ENCODE data around the gene ARIH2.

Gene ARIH2

GRCh38 chr3:48926425-48927392, 8.1 kb downstream of the ARIH2 start:
- H3K27ac ChIP-seq = peak overlapping the region in 1 of 21 experiments; percentile 2

GRCh38 chr3:48927928-48928327, 9.3 kb downstream of the ARIH2 start:
- no peak overlapping the region for H3K4me3 ChIP-seq
- no peak overlapping the region for H3K27ac ChIP-seq

More at GRCh38 chr3:48926425-48927392, 8.1 kb downstream of the ARIH2 start:
- H3K4me3 ChIP-seq = no peak overlapping the region

- Histone ChIP-seq H3K4me3 (no peak overlapping the region), H3K27ac (peak overlapping the region in 1 of 21 experiments; percentile 37)
Observed at GRCh38 chr3:48928679-48929078, 10.0 kb downstream of the ARIH2 start.

GRCh38 chr3:48929358-48930035, 10.9 kb downstream of the ARIH2 start:
- H3K4me3 ChIP-seq = no peak overlapping the region
- no peak overlapping the region for H3K27ac ChIP-seq

GRCh38 chr3:48930590-48930989, 11.9 kb downstream of the ARIH2 start:
- H3K4me3 ChIP-seq = no peak overlapping the region
- no peak overlapping the region for H3K27ac ChIP-seq

GRCh38 chr3:48931944-48932580, 13.4 kb downstream of the ARIH2 start:
- peak overlapping the region in 1 of 21 experiments; percentile 30 for H3K27ac ChIP-seq
- no peak overlapping the region for H3K4me3 ChIP-seq

GRCh38 chr3:48934333-48934991, 15.8 kb downstream of the ARIH2 start:
- no peak overlapping the region for H3K27ac ChIP-seq
- H3K4me3 ChIP-seq = no peak overlapping the region

GRCh38 chr3:48935530-48935929, 16.9 kb downstream of the ARIH2 start:
- no peak overlapping the region for H3K27ac ChIP-seq
- no peak overlapping the region for H3K4me3 ChIP-seq

GRCh38 chr3:48938156-48938555, 19.5 kb downstream of the ARIH2 start:
- Histone ChIP-seq H3K4me3 (no peak overlapping the region), H3K27ac (no peak overlapping the region)

GRCh38 chr3:48938689-48939088, 20.0 kb downstream of the ARIH2 start:
- no peak overlapping the region for H3K4me3 ChIP-seq
- H3K27ac ChIP-seq = no peak overlapping the region

- H3K4me3 ChIP-seq = no peak overlapping the region
- no peak overlapping the region for H3K27ac ChIP-seq
Observed at GRCh38 chr3:48945432-48945831, 26.8 kb downstream of the ARIH2 start.

GRCh38 chr3:48945891-48946549, 27.4 kb downstream of the ARIH2 start:
- no peak overlapping the region for H3K27ac ChIP-seq
- no peak overlapping the region for H3K4me3 ChIP-seq

- H3K27ac ChIP-seq = peak overlapping the region in 1 of 21 experiments; percentile 26
- no peak overlapping the region for H3K4me3 ChIP-seq
Observed at GRCh38 chr3:48949376-48949717, 30.7 kb downstream of the ARIH2 start.

GRCh38 chr3:48950051-48950450, 31.4 kb downstream of the ARIH2 start:
- Histone ChIP-seq H3K4me3 (no peak overlapping the region), H3K27ac (no peak overlapping the region)

GRCh38 chr3:48951764-48952163, 33.1 kb downstream of the ARIH2 start:
- Histone ChIP-seq H3K27ac (no peak overlapping the region), H3K4me3 (no peak overlapping the region)

GRCh38 chr3:48952510-48953118, 34.0 kb downstream of the ARIH2 start:
- Histone ChIP-seq H3K27ac (no peak overlapping the region), H3K4me3 (no peak overlapping the region)

GRCh38 chr3:48957006-48957705, 38.5 kb downstream of the ARIH2 start:
- H3K4me3 ChIP-seq = no peak overlapping the region
- H3K27ac ChIP-seq = no peak overlapping the region

GRCh38 chr3:48960841-48961413, 42.3 kb downstream of the ARIH2 start:
- H3K27ac ChIP-seq = no peak overlapping the region

More at GRCh38 chr3:48960841-48961413, 42.3 kb downstream of the ARIH2 start:
- H3K4me3 ChIP-seq = no peak overlapping the region
